D721Med (cell line): ENCODE measurements around the gene SCAP.
A peak's percentile ranks its signal among the peaks of the same experiment; 100 is the strongest.

Experiments
- DNase-seq: peaks from one replicate; pipeline ENCODE4 v3.0.0; 2011; ENCODE audit warnings: low spot score; ENCODE audit not compliant: insufficient read length
- FAIRE-seq: peaks from 2 replicates; lab custom pipeline; 2011; peaks lifted over from hg19 to GRCh38; lab: Jason Lieb, UNC
- TF ChIP-seq, protein P1 (sequence below): IDR thresholded peaks from 2 replicates; pipeline ENCODE4 v1.5.1; 2012; ENCODE audit warnings: mild to moderate bottlenecking, control low read depth; ENCODE audit not compliant: insufficient read depth; ENCODE audit errors: missing control alignments

Gene SCAP

DNA sequence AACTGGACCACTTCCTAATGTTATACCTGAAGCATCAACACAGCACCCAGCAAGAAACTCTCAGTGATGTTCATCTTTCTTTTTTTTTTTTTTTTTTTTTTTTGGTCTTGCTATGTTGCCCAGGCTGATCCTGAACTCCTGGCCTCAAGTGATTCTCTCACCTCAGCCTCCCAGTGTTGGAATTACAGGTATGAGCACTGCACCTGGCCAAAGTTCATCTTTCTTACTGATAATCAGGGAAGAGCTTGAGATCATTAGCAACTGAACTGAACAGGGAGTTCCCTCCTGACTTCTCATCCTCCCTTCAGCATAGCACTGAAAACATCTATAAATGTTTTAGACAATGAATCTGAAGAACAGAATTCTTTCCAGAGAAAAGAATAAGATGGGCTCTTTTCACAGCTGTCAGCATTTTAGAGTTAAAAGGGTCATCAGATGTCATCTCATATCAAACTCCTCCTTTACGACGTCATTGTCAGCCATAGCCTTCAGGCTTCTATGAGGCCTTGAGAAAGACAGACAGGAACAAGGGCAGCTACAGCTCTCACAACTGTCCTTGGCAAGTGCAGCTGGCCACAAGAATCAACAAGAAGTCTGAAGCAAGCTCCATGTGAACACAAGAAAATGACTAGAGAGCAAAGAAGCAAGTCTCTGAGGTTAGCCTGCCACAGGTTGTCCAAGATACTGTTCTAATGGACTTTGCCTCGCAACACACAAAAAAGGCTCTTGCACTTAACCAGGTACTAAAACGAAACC, 33.8 kb downstream of the SCAP start:
- no peak for DNase-seq
- TF ChIP-seq, protein P1, sequence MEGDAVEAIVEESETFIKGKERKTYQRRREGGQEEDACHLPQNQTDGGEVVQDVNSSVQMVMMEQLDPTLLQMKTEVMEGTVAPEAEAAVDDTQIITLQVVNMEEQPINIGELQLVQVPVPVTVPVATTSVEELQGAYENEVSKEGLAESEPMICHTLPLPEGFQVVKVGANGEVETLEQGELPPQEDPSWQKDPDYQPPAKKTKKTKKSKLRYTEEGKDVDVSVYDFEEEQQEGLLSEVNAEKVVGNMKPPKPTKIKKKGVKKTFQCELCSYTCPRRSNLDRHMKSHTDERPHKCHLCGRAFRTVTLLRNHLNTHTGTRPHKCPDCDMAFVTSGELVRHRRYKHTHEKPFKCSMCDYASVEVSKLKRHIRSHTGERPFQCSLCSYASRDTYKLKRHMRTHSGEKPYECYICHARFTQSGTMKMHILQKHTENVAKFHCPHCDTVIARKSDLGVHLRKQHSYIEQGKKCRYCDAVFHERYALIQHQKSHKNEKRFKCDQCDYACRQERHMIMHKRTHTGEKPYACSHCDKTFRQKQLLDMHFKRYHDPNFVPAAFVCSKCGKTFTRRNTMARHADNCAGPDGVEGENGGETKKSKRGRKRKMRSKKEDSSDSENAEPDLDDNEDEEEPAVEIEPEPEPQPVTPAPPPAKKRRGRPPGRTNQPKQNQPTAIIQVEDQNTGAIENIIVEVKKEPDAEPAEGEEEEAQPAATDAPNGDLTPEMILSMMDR, result no peak
- FAIRE-seq, result no peak

DNA sequence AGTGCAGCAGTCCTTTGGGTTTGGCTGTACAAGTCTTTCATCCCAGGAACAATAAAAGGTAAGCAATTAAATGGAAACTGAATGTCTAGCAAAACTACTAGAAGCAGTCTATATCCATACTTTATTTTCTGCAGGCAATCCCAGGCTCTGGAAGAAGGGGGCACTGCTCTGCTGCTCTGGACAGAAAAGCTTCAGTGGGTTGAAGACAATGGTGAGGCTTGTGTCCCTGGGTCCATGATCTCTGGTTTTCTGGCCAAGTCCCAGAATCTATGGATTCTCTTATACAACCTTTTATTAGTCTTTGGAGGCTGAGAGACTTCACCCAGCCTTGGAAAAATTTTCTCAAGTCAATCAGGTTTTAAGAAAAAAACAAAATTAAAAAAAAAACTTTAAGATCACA, 35.6 kb downstream of the SCAP start:
- FAIRE-seq, result no peak
- TF ChIP-seq, protein P1, result peak; percentile 37
- no peak for DNase-seq

DNA sequence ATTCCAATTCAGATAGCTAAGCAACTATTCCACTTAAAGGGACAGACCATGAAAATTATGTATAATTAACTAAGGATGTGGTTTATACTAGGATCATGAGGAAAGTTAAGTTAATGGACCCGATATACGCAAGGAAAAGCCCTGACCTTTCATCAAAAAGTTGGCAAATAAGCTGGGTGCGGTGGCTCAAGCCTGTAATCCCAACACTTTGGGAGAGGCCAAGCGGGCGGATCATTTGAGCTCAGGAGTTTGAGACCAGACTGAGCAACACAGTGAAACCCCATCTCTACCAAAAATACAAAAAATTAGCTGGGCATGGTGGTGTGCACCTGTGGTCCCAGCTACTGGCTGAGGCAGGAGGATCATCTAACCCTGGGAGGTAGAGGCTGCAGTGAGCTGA, 39.6 kb downstream of the SCAP start:
- DNase-seq (no peak), FAIRE-seq (no peak)
- TF ChIP-seq, protein P1, result no peak

DNA sequence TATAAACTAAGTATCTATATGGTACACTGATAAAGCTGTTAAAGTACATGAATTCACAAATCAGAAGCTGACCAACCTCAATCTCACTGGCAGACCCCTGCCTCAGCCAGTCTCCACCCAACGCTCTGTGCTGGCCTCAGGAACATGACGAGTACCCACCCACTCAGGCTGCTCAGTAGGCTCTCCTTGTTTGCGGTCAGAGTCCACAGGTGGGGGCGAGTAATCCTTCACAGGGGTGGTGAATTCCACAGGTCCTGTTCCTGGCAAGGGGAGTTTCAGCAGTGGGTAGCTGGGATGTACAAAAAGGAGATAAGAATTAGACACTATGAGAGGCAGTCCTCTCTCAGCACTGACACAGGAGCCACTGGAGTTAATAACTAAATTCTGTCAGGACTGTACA, 40.9 kb downstream of the SCAP start:
- DNase-seq (no peak), FAIRE-seq (no peak)
- TF ChIP-seq, protein P1, result no peak

DNA sequence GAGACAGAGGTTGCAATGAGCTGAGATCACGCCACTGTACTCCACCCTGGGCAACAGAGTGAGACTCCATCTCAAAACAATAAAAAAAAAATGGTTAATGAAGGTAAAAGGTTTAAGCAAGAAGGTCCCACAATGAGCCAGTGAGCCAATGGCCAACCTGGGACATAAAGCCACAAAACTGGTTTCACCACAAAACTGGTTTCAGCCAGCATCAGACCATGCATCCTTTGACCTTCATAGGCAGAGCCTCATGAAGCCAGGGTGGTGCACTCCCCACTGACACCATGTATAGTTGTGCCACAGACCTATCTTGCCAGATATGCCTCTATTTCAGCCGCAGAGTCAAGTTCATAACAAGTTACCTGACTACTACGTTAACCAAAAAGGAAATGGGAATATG, 41.9 kb downstream of the SCAP start:
- FAIRE-seq (no peak), DNase-seq (no peak)

DNA sequence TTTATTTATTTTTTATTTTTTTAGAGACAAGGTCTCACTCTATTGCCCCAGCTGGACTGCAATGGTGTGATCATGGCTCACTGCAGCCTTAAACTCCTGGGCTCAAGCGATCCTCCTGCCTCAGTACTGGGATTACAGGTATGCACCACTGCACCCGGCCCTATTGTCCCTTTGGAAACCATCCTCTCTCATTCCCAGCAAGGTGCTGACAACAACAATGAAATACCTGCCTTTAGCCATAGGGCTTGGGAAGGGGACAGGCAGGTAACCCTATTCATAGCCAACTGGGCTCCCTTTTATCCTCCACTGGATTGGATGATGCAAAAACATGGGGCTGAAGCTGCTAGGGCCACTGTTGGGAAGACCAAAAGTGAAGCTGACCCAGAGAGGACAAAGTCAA, 43.1 kb downstream of the SCAP start:
- FAIRE-seq (no peak), DNase-seq (no peak)
- TF ChIP-seq, protein P1, result no peak

More for the DNA sequence above, 41.9 kb downstream of the SCAP start:
- TF ChIP-seq, protein P1, result no peak

DNA sequence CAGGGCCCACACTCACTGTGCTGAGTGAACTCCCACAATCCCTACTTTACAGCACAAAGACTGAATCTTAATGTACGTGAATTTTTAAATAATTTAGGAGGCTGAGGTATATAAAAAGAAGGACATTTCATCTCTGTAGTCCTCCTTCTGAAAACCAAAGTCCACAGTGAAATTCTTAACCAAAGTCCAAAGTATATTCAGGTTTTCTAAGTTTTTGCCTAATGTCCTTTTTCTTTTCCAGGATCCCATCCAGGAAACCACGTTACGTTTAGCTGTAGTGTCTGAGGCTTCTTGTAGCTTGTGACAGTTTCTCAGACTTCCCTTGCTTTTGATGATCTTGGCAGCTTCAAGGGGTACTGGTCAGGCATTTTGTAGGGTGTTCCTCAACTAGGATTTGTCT, 44.5 kb downstream of the SCAP start:
- TF ChIP-seq, protein P1, result no peak
- DNase-seq, result no peak
- FAIRE-seq, result no peak
